NCI-H2171 (cell line): ENCODE measurements around the gene CLEC11A.
"Not testable (repeated sequence)": the region's sequence is repeated elsewhere in the genome, so short reads cannot be mapped to it uniquely, and the experiment has no call there.

Experiments used
- DNase-seq: peaks from one replicate; lab custom pipeline; 2025; lab: John Stamatoyannopoulos, UW

Gene CLEC11A

GRCh38 chr19:50761501-50761900 is 38.3 kb downstream of the CLEC11A start:
- not testable (repeated sequence) for DNase-seq

- DNase-seq, result not testable (repeated sequence)
These were observed 40.4 kb downstream of the CLEC11A start for GRCh38 chr19:50763521-50763920.

DNA sequence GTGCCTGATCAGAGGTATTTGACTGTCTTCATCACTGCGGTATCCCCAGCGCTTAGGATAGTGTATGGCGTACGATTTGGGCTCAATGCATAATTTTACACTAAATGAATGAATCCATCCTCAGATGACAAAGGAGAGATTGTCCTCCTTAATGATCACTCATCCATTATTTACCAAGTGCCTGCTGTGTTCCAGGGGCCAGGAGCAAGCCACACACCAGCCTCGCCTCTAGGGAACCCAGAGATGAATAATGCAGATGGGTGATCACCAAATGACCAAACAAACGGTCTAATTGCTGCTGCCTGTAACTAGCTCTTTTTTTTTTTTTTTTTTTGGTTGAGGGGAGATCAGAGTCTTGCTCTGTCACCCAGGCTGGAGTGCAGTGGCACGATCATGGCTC is 41.2 kb downstream of the CLEC11A start:
- DNase-seq, result no peak

DNA sequence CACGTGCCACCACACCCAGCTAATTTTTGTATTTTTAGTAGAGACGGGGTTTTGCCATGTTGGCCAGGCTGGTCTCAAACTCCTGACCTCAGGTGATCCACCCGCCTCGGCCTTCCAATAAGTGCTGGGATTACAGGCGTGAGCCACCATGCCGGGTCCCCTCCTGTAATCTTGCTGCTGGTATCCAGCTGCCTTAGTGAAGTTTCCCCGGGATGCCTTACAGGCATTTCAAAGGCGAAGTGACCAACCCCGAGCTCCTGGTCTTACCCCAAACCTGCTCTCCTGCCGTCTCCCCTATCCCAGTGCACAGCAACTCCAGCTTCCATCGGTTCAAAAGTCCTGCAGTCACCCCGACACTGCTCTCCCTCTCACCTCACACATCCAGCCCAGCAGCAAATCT is 43.6 kb downstream of the CLEC11A start:
- not testable (repeated sequence) for DNase-seq

- not testable (repeated sequence) for DNase-seq
These were observed 44.1 kb downstream of the CLEC11A start for GRCh38 chr19:50767263-50767662.

DNA sequence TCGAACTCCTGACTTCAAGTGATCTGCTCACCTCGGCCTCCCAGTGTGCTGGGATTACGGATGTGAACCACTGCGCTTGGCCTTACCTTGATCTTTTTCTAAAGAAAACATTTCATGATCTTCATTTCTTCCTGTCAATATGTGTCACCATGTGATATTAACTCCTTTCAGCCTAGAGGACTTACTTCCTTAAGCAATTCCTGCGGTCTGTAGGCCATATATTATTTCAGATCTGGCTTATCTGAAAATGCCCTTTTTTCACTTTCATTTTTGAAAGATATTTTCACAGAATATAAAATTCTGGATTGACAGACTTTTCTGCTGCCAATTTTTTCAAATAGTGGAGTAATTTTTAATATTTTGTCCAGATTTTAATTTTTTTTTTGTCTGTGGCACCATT is 45.1 kb downstream of the CLEC11A start:
- no peak for DNase-seq

DNA sequence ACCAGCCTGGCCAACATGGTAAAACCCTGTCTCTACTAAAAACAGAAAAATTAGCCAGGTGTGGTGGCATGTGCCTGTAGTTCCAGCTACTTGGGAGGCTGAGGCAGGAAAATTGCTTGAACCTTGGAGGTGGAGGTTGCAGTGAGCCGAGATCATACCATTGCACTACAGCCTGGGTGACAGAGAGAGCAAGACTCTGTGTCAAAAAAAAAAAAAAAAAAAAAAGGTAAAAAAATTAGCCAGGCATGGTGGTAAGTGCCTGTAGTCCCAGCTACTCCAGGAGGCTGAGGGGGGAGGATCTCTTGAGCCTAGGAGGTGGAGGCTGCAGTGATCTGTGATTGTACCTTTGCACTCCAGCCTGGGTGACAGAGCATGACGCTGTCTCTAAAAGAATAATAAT is 47.0 kb downstream of the CLEC11A start, which contains the start of gene GPR32:
TSS of gene GPR32 (plus strand) at position 301 of the 400 bp plus-strand sequence. CDS start 137 bp downstream, outside the sequence.
- not testable (repeated sequence) for DNase-seq

GRCh38 chr19:50770888-50771287 is 47.7 kb downstream of the CLEC11A start:
- DNase-seq, result no peak

DNA sequence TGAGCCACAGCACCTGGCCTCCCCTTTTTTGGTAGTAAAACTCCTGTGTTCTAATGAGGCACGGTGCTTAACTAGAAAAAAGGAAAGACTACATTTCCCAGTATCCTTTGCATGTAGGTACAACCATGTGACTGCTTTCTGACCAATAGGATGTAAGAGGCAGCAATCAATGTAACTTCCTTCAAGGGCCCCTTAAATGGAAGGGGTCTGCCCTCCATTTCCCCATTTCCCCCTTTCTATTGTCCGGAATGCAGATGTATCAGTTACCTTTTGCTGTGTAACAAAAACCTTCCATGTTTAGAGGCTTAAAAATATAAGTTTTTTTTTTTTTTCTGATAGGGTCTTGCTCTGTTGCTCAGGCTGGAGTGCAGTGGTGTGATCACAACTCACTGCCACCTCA is 49.3 kb downstream of the CLEC11A start:
- no peak for DNase-seq

- not testable (repeated sequence) for DNase-seq
These were observed 49.7 kb downstream of the CLEC11A start for GRCh38 chr19:50772912-50773311.

- not testable (repeated sequence) for DNase-seq
These were observed 50.3 kb downstream of the CLEC11A start for GRCh38 chr19:50773454-50773853.
